Activated CD8-positive, alpha-beta memory T cell treated with anti-CD3 and anti-CD28 coated beads, Interleukin-2, amount 50 U/mL, for 24 hours (primary cell): ENCODE results near the gene LMBR1.
"Not testable (repeated sequence)": the region's sequence is repeated elsewhere in the genome, so short reads cannot be mapped to it uniquely, and the experiment has no call there.

Experiments used
- DNase-seq: peaks from one replicate; pipeline ENCODE4 v3.0.0-alpha.2; 2020; ENCODE audit errors: extremely low read depth

Gene LMBR1

DNA sequence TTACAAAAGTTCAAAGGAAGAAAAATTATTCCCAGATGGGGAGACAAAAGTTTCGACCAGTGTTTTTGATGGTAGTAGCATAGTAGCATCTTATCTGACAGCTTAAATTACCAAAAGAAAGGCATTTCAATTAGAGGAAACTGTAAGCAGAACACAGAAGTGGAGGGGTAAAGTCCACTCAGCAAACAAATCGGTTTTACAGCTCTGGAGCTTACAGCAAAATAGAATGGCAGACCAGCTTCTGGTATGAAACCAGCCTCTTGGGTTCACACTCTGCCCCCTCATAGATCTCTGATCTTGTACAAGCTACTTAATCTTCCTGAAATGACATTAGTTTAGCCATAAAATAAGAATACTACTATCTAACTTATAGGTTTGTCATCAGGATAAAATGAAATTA is 133.8 kb downstream of the LMBR1 start:
- DNase-seq, result no peak

DNA sequence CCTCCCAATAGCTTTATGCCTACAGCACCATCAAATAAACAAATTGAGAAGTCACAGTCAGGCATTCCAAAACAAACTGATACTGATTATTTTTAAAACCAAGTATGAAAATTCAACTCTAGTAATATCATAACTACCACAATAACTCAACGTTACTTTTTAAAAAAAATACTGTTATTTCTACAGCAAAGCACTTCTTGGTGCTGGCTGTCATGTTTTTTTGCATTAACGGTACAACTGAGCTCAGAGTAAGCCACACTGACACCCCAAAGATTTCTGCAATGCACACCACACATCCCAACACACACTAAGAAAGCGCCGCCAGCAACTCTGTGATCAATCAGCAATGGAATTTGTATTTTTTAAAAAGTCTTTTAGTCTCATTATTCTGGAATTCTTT is 138.8 kb downstream of the LMBR1 start:
- DNase-seq, result no peak

DNA sequence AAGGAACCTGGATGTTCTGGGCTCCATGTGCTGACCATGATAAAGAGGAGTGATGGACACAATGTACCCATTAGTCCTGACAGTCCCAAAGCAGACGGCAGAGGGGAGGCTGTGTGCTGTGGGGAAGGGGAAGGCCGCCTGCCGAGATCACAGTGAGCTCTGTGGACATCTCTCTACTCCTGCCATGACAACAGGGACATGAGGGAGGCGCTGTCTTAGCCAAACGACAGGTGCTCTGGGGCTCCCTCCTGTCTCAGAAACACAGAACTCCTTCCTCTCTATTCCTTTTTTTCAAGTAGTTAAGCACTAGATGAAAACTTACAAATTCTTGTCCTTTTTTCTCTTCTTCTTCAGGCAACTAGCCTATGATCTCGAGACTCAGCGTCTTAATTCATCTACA is 139.4 kb downstream of the LMBR1 start:
- DNase-seq, result no peak

DNA sequence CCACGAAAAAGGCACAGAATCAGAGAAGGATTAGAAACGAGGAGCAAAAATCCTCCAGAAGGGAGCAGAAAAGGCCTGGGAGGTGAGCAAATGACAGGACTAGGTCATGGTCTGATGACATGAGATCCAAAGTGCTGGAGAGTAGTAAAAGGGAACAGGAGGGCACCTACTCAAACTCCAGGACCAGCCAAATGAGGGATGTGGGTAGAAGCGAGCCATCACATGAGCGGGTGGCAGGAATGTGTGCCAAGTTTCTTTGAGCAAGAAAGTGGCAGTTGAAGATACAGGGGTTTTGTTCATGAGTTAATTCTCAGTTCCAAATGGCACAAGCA is 139.8 kb downstream of the LMBR1 start:
- no peak for DNase-seq

DNA sequence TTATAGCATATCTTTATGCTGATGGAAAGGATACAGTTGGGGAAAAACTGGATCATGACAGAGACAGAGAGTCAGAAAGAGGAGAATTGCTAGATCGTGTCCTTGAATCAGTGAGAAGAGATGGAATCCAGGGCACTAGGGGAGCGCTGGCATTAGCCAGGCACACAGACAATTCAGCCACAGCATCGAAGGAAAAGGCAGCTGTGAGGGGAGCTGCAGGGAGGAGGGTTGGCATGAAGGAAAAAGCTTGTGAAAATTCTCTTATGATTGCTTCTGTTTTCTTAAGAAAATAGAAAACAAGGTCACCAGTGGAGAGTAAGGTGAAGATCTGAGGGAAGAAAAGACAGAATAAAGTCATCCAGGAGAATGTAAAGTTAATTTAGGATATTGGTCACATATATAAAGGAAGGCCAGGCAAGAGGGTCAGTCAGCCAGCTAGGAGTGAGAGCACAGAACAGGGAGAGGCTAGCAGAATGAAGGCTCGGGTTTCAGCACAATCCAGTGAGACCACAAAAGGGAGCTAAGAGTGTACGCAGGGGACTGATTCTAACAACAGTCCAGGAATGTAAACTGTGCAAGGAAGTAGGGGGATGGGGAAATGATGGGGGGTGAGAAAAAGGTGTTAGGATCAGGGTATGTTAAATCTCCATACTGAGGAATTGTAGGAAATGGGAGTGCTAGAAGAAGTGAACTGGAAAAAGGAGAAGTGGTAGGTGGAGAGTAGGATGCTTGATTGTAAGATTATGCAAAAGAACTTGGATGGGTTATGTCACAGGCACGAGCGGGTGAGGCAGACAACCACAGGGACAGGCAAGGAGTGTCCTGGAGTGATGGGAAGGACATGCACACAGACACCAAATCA is 140.4 kb downstream of the LMBR1 start:
- DNase-seq, result no peak

DNA sequence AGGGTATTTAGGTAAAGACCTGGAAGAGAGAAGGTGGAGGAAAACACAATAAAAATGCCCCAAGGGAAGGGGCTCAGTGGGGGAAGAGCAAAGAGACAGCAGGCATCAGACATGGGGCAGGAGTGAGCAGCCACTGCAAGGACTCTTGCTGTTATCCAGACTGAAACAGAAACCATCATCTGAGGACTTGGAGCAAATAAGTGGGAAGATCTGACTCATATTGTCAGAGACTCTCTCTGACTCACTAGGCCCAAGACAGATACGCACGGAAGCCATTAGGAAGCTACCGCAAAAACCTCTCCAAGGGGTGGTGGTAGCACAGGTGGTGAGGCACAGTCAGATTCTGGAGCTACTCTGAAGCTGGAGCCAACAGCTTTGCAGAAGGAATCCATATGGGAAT is 141.7 kb downstream of the LMBR1 start:
- no peak for DNase-seq

DNA sequence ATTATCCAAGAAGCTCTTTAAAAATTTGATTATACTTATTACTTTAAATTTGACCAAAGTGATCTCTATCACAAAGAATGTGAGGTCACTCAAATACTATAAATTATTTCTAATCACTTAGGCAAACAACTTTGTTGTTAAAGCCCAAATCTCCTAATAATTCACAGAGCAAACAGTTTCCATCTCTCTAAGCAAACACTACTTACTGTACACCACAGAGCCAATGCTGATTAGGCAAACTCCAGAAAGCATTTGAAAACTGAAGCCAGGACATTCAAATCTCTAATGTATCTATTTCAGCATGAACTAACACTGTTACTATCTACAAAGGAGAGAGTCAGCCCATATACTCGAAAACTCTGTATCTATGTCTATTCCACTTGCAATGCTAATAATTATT is 145.3 kb downstream of the LMBR1 start:
- no peak for DNase-seq

DNA sequence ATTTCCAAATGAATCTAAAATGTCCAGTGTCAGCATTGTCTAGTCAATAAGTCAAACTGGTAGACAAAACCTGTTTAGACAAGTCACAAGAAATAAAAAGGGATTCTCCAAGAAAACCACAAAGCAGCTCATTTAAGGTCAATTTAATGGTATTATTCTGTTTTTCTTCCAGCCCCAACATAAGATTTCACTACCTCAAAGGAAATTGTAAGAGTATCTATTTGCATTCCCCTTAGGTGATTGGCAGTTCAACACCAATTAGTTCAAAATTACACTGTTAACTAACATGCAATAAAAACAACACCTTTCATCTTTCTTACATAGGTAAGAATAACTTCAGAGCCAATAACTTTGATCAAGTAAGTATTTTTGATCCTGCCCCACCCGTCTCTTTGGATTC is 146.1 kb downstream of the LMBR1 start:
- DNase-seq, result no peak

DNA sequence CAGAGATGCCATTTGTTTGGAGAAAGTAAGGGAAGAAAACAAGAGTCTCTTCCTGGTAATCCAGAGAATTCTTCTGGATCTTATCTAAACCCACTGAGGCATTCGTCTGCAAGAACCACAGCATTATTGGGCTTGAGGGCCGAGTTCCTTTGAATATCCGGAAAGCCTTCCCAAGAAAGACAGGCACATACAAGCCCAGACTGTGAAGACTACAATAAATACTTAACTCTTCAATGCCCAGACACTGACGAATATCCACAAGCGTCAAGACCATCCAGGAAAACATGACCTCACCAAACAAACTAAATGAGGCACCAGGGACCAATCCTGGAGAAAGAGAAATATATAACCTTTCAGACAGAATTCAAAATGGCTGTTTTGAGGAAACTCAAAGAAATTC is 153.4 kb downstream of the LMBR1 start:
- no peak for DNase-seq

DNA sequence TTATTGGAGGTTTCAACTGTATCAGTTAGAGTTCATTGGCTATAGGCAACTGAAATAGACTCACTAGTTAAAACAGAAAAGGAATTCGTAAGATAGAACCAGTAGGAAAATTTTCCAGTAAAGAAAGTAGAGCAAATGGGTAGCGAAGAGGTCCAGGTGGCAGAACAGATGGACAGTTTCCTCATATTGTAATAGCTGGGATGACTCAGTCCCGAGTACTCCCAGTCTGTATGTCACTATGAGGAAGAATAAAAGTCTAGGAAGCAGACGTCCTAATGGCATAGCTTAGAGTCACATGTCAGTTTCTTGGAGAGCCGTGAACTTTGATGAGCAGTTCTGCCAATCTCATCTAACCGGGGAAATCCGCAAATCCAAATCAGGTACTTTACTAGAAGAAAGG is 157.1 kb downstream of the LMBR1 start:
- DNase-seq, result no peak

DNA sequence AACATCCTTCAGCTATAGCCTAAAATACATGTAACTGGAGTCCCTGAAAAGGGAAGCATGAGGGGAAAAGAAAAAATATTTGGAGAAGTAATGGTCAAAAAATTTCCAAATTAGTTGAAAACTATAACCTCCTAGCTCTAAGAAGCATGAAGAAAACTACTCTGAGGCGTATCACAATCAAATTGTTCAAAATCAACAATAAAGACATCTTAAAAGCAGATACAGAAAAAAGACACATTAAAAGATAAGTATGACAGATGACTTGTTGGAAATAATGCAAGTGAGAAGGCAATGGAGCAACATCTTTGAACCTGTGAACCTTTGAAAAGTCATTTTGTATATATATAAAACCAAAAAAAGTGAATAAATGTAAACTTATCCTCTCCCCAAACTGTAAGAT is 159.3 kb downstream of the LMBR1 start:
- DNase-seq, result no peak

DNA sequence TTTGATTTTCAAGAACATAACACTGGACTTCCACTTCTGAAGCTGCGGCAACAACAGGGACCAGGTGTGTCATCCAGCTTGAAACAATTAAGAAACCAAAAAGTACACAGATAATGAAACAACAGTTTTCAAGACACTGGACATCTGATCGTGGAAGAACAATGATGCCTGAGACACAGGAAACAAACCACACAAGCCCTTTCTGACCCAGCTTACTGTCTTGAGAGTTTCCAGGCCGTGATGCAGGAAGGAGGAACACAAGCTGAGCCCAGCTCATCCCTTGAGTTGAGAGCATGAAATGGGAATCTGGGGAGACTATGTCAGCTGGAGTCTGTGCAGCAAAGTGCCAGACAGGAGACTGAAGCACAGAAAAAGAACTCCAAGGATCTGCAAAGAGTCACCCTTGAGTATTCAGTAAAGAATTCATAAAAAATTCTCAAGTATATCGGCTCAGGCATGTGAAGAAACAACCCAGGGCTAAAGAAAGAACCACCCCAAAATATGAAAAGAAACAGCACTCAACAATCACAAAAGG is 160.8 kb downstream of the LMBR1 start:
- no peak for DNase-seq

DNA sequence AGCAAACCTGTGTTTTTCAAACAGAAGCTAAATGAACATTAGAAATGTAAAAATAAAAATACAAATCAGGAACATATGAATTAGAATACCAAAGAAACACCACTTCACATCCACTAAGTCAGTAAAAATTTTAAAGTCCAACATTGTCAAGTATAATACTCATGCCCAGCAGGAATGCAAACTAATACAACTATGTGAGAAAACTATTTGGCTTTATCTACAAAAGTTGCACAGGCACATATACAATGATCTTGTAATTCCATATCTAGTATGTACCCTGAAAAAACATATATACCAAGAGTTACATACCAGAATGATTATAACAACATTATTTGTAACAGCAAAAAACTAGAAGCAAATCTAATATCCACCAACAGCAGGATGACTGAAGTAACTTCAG is 161.3 kb downstream of the LMBR1 start:
- no peak for DNase-seq

DNA sequence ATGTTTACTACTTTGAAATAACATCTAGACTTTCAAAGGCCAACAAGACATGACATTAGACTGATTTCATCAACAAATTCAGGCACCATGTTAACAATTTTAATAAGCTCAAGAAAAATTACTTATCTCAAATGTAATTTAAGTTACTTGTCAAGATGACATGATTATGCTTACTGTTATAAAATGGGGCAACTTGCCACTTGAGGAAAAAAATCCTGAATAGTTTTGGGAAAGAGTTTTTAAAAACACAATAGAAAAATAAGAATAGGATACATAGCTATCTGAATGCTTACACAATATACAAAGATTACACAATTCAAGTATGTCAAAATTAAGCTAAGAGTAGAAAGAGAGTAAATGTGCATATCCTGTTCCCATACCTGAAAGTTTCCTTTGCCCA is 167.0 kb downstream of the LMBR1 start:
- no peak for DNase-seq

DNA sequence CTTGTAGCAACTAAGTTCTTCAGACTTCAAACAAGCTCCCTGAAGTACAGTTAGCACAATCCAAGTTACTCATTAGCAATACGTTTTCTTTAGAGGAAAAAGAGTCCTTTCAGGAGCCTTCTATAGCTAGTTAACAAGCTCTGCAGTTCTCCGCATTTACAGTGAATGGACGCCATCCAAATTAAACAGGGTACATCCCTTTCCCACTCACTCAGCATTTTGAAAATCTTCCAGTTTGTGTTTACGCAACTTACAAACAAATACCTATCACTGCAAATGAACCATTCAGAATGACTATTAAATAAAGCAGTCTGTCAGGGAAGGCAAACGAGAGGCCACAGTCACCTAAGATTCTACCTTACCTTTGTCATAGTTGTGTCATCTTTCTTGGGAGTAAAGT is 167.9 kb downstream of the LMBR1 start:
- DNase-seq, result no peak

DNA sequence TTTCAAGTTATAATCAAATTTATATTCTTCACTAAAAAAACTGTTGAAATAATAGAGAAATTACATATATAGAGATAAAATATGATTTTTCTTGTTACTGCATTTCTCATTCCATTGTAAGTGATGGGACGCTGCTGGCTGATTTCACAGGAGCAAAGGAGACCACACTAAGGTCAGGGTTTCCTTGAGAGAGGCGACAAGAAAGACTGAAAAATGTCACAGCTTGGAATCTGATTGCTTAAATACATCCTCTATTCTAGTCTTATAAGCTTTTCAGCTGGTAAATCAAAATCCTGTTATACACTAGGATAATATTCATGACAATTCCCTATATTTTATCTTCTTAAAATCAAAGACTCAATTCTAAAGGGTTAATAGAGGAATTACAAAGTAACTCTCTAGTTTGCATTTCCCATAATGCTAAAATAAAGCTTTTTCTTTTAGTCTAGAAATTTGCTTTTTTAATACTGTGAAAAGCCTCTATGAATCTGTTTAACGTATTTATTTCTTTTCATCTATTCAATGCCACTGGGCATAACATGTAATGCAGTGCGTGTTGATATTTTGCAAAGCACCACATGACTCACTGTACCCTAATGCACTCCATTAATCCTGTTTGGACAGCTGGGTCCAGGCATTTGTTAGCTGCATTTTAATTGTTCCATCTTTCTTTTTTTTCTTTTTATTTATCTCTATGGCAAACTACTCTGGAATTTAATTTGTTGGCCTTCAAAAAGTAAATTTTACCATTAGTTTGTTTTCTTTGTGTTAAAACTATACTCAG is 170.7 kb downstream of the LMBR1 start:
- no peak for DNase-seq

DNA sequence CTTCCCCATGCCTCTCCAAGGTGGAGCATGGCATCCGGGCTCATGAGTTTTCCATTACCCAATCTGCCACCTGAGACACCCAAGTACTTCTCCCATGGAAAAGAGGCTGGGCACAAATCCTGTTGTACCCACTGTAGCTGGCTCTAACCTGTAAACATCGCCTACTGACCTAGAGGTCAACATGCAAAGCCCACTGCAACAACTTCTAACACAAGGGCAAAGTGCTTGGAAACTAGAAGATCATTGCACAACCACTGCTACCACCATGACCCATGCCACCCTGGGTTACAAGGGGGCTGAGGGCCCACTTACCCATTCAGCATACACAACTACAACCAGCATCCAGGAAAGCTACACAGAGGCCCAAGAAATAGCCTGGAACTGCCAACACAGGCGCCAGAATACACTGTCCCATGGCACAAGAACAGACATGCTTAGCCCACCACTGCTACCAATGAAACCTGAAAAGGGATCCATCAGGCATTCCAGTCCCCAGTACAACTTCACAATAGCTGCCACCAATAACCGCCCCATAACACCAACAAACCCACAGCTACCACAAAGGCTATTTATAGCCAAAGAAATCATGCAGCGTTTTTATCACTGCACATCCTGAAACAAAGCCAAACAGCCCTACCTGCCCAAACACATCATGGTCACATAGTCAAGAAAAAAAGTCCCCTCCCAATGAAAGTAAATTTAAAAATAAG is 189.1 kb downstream of the LMBR1 start:
- DNase-seq, result no peak

DNA sequence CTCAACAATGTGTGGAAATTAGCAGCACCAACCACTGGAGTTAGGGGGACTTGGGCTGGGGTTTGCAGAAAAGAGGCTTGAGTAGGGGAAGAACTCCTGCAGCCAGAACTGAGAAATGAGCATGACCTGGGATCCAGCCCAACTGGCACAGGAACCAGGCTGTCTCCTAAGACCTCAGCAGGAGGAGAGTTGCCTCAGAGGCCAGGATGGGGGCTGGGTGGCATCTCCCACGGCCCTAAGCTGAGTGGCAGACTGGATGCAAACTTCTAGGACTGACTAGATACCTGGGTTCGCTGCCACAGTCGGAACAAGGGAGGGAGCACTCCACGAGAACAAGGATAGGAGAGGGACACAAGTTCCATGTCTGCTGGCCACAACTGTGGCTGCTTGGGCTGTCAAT is 189.8 kb downstream of the LMBR1 start:
- DNase-seq, result no peak

DNA sequence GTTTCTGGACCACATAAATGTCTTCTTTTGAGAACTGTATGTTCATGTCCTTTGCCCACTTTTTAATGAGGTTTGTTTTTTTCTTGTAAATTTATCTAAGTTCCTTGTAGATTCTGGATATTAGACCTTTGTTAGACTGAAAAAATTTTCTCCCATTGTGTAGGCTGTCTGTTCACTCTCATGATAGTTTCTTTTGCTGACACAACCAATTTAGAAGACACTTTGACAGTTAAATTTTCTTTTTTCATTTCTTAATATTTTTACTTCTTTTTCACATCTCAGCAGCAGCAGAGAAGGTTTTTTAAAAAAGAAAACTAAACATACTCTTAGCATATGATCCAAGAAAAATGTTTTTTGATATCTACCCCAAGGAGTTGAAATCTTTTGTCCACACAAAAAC is 190.6 kb downstream of the LMBR1 start:
- no peak for DNase-seq

DNA sequence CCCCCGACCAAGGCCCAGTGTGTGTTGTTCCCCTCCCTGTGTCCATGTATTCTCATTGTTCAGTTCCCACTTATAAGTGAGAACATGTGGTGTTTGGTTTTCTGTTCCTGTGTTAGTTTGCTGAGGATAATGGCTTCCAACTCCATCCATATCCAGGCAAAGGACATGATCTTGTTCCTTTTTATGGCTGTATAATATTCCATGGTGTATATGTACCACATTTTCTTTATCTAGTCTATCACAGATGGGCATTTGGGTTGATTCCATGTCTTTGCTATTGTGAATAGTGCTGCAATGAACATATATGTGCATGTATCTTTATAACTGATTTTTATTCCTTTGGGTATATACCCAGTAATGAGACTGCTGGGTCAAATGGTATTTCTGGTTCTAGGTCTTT is 191.2 kb downstream of the LMBR1 start:
- not testable (repeated sequence) for DNase-seq

DNA sequence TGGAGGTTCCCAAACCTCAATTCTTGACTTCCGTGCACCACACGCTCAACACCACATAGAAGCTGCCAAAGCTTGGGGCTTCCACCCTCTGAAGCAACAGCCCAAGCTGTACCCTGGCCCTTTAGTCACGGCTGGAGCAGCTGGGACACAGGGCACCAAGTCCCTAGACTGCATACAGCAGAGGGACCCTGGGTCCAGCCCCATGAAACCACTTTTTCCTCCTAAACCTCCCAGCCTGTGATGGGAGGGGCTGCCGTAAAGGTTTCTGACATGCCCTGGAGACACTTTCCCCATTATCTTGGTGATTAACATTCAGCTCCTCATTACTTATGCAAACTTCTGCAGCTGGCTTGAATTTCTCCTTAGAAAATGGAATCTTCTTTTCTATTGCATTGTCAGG is 194.5 kb downstream of the LMBR1 start:
- DNase-seq, result not testable (repeated sequence)

DNA sequence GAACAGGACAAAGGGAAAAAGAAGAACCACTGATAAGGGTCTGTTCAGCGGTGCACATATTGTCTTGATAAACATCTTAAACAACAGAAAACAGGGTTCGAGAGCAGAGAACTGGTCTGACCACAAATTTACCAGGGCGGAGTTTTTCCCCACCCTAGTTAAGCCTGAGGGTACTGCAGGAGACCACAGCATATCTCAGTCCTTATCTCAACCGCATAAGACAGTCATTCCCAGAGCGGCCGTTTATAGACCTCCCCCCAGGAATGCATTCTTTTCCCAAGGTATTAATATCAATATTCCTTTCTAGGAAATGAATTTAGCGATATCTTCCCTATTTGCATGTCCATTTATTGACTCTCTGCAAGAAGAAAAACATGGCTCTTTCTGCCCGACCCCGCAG is 195.7 kb downstream of the LMBR1 start:
- not testable (repeated sequence) for DNase-seq

DNA sequence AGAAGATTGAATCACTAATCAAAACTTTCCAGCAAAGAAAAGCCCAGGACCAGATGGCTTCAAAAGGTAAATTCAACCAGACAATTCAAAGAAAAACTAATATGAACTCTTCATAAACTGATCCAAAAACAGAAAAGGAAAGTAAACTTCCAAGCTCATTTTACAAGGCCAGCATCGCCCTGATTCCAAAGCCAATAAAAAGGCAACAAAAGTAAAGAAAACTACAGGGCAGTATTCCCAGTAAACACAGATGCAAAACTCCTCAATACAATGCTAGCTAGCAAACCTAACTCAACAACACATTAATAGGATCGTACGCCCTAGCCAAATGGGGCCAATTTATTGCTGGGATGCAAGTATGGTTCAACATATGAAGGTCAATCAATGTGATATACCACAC is 199.4 kb downstream of the LMBR1 start:
- DNase-seq, result no peak
